Fibroblast of skin of right quadriceps (primary cell): ENCODE data around the gene NPTN.

Experiments used
- DNase-seq: peaks from one replicate; pipeline ENCODE4 v3.0.0-alpha.2; 2013

NPTN gene

GRCh38 chr15:73515527-73515926 is 117.7 kb downstream of the NPTN start:
- no peak for DNase-seq
